Ovary (tissue), 9 donors: ENCODE results near the gene CRIP1. TPM values are rescaled to one million over a fixed set of nuclear protein-coding genes. Genes with fewer than 3 reads are reported as not detected.

ENCODE experiments used
- DNase-seq, 5 donors: peaks; one replicate each; pipeline ENCODE4 v3.0.0-alpha.2; 2019 to 2020
- H3K27ac ChIP-seq, 2 donors: fragments of 200-600 bp; one replicate each; pipeline versions ENCODE4 v1.5.1 to v1.8.0; 2019 to 2022
- H3K27me3 ChIP-seq: fragments of 200-600 bp; one replicate; pipeline ENCODE4 v1.8.0; 2022
- H3K36me3 ChIP-seq: fragments of 200-600 bp; sonication (generic); one replicate; pipeline ENCODE4 v1.5.1; 2019
- H3K4me1 ChIP-seq: one replicate; pipeline ENCODE4 v1.8.1; 2013; ENCODE audit warnings: mild to moderate bottlenecking, moderate library complexity; ENCODE audit not compliant: insufficient read depth
- H3K4me3 ChIP-seq: fragments of 200-600 bp; sonication (generic); one replicate; pipeline ENCODE4 v1.5.1; 2017
- H3K9me3 ChIP-seq, 2 donors: fragments of 200-600 bp in 1 of 2; sonication (generic) in 1 of 2; one replicate each; pipeline versions ENCODE4 v1.5.1 to v1.8.1; 2013 to 2019; ENCODE audit warnings: mild to moderate bottlenecking in 1 of 2, moderate library complexity in 1 of 2
- EP300 ChIP-seq: sonication (generic); formaldehyde crosslinking; IDR thresholded peaks from one replicate; pipeline ENCODE4 v1.6.1; 2017; ENCODE audit warnings: antibody characterized with exemption
- POLR2A ChIP-seq: fragments of 450-650 bp; IDR thresholded peaks from one replicate; pipeline ENCODE4 v1.6.1; 2017; ENCODE audit warnings: antibody characterized with exemption, mild to moderate bottlenecking, moderate library complexity
- WGBS, 3 donors: extraction: QIAGEN DNeasy Blood & Tissue Kit in 1 of 3; methylation state at CpG; one replicate each; pipeline versions ENCODE4 v1.1.5 to v1.1.7; 2013 to 2017; 5-methylcytosine and 5-hydroxymethylcytosine counted together
- intact Hi-C, 4 donors: fragments of 100-400 bp; cut with DNase I; formaldehyde crosslinking; loops; one replicate each; pipeline versions ENCODE4 v1.11.0 to v1.15.1; 2022 to 2023
- polyA plus RNA-seq, 2 donors: library from polyadenylated mRNA; stranded (reverse); fragments of 200-250 nt in 1 of 2; fragments of 350-450 nt in 1 of 2; fragmentation: Illumina TruSeq in 1 of 2; extraction: RNeasy Lipid Tissue Mini Kit (QIAGEN cat#74804) in 1 of 2; gene quantifications; one replicate each; pipeline ENCODE4 v1.2.3, GENCODE V29; 2013 to 2014
- total RNA-seq, 7 donors: library from RNA; depleted of rRNA in 2 of 7; stranded (reverse); fragments of >200 nt in 2 of 7; fragmentation: NEBNext Ultra II Directional in 3 of 7; extraction: Animal tissue kit (Norgen Biotek cat#: 25700) in 3 of 7; gene quantifications; one replicate each; pipeline versions ENCODE4 v1.1.0 to v1.2.4, GENCODE V29; 2016 to 2023
- TF ChIP-seq, protein P1 (sequence below), 3 donors: fragments of 450-650 bp in 2 of 3; fragments of 200-600 bp in 1 of 3; IDR thresholded peaks; one replicate each; pipeline versions ENCODE4 v1.5.1 to v1.8.0; 2016 to 2022; ENCODE audit warnings: antibody characterized with exemption in 3 of 3, mild to moderate bottlenecking in 1 of 3
- donor health status: DM: no; HTN: no; CAD: no; lungs with moderate emphysema.
- donor health status: DM: no; HTN: no; CAD: no.
- donor health status: Bipolar disorder and iron deficiency.
- donor health status: DM: yes; HTN: yes; CAD: no.
- donor health status: DM: no; HTN: no; CAD: no.
- donor health status: DM: yes; HTN: yes; CAD: no.

The CRIP1 gene
- total and polyA plus RNA-seq, 9 donors, result 3.2 to 116 (median 26.4) TPM

DNA sequence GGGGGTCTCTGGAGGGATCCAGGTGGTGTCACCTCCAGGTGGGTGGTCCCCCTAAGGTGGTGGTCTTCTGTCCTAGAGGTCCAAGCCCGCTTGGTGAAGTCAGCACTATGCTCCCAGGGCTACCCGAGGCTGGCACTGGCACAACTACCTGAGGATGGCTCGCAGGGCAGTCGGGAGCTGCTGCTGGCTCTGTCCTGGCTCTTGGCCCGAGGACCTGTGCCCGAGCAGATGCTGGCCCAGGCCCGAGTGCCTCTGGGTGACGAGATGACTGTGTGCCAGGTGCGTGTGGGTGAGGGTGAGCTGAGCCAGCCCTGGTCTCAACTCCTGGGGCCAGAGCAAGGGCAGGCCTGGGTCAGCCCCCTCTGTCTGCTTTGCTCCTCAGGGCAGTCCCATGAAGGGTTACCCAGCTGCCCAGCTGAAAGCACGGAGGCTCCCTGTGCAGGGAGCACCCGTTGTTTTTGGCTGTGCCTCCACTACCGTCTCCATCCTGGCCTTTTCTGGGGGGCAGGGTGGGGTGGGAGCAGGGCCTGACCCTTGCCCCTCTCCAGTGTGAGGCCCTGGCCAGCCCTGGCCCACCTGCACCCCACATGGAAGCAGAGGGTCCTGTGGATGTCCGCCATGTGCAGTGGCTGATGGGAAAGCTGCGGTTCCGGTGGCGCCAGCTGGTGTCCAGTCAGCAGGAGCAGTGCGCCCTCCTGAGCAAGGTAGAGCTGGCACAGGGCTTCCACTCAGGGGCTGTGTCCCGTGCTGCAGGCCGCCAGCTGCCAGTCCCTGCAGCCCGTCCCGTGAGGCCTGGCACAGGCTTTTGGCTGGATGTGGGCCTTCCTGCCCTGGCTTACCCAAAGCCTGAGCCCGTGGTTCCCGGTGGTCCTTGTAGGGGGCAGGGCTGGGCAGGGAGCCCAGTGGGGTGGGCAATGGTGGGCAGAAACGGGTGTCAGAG lies 5.6 kb downstream of the CRIP1 start:
- intact Hi-C loops, result loop anchor here in 2 of 4 donors (5.0 to 10.0 kb wide), 3 partner anchors 35 to 398 kb away; partner anchors contain the start of gene TMEM121 (in 1 of the 2)
- no peak overlapping the region for H3K27ac ChIP-seq
- H3K36me3 ChIP-seq, result no peaks in the 10 kb centered on the region
- no peaks in the 10 kb centered on the region for H3K9me3 ChIP-seq
- H3K27me3 ChIP-seq, result no peaks in the 10 kb centered on the region
- 74 to 81% (median 78%) methylated on average over 21 to 24 of the region's 24 CpGs for WGBS, 3 donors
- DNase-seq, result peak in 4 of 5 donors; percentile 45 to 74 (median 67)
- TF ChIP-seq, protein P1, sequence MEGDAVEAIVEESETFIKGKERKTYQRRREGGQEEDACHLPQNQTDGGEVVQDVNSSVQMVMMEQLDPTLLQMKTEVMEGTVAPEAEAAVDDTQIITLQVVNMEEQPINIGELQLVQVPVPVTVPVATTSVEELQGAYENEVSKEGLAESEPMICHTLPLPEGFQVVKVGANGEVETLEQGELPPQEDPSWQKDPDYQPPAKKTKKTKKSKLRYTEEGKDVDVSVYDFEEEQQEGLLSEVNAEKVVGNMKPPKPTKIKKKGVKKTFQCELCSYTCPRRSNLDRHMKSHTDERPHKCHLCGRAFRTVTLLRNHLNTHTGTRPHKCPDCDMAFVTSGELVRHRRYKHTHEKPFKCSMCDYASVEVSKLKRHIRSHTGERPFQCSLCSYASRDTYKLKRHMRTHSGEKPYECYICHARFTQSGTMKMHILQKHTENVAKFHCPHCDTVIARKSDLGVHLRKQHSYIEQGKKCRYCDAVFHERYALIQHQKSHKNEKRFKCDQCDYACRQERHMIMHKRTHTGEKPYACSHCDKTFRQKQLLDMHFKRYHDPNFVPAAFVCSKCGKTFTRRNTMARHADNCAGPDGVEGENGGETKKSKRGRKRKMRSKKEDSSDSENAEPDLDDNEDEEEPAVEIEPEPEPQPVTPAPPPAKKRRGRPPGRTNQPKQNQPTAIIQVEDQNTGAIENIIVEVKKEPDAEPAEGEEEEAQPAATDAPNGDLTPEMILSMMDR (IDR thresholded peaks at IDR 0.05), result no peak
- TF ChIP-seq POLR2A (no peak), EP300 (no peak)
- no peak overlapping the region for H3K4me3 ChIP-seq
- H3K4me1 ChIP-seq, result peaks cover 2% of the 10 kb centered on the region

DNA sequence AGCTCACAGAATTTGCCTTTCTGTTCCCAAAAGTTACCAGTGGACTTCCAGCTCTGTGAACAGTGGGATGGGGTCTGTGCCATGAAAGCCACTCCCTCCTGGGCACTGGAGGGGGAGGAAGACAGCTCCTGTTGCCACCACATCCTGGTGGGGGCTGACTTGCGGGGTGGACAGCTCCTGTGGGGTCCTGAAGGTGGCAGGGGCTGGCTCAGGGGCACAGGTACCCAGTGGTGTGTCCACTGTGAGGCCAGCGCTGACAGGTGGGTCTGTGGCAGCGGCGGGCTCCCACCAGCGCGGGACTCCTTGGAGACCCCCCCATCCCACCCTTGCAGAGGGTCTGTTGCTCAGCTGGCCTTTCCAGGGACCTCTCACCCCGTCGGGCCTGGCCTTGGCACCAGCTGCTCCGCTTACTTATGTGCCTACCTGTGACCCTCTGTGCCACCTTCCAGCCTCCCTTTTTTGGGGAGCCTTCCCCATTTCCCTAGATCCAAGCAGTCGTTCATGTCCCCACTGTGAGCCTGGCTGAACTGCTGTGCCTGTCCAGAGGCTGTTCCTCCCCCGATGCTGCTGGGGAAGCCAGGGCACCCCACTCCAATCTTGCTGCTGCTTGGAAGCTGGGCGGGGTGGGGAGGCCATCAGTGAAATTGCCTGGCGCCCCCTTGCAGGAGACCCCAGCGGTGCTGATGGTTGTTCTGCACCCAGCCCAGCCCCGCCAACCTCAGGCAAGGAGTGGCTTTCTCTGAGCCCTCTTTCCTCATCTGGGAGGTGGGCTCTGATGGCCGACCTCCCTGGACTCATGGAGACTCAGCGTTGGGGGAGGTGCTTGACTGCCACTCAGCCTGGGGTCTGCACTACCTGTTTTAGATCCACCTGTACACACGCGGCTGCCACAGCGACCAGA lies 6.5 kb downstream of the CRIP1 start:
- TF ChIP-seq EP300, result no peak
- TF ChIP-seq, protein P1 (IDR thresholded peaks at IDR 0.05), result no peak
- TF ChIP-seq POLR2A, result no peak
- intact Hi-C loops, result loop anchor here in 2 of 4 donors (5.0 to 10.0 kb wide), 3 partner anchors 34 to 398 kb away; partner anchors contain the start of gene TMEM121 (in 1 of the 2)
- H3K27ac ChIP-seq, result no peak overlapping the region
- no peaks in the 10 kb centered on the region for H3K36me3 ChIP-seq
- WGBS, 3 donors, result 83 to 92% (median 88%) methylated on average over 20 of the region's 20 CpGs
- H3K27me3 ChIP-seq, result no peaks in the 10 kb centered on the region
- H3K4me1 ChIP-seq, result peaks cover 2% of the 10 kb centered on the region
- peak in 2 of 5 donors; percentile 42 for DNase-seq
- no peak overlapping the region for H3K4me3 ChIP-seq
- no peaks in the 10 kb centered on the region for H3K9me3 ChIP-seq

DNA sequence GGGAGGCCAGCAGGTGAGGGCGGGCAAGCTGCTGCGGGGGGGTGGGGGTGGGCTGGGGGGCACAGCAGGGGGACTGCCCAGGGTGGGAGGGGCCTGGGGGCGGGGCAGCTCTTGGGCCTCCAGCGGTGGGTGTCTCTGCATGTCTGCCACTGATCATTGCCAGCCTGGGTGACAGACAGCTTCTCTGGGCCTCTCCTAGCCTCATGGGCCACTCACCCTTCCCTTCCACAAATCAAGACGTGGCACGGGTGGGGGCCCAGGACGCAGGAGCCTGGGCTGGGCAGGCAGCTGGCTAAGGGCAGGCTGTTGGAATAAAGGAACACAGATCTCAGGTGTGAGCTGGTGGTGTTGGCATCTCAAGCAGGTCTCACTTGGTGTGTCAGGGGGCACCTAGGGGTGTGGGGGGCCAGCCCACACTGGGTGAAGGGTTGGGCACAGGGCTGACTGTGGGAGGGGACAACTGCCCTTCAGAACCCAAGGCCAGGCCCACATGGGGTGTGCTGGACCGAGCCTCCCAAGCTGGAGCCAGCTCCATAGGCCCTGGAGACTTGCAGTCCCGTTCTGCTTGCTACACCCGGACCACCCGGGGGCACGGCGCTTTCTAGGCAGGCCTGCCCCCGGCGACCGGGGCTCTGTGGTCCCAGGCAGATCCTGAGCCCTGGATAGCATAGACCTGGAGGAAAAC lies 7.4 kb downstream of the CRIP1 start:
- intact Hi-C loops, result loop anchor here in 2 of 4 donors (5.0 to 10.0 kb wide), 3 partner anchors 33 to 399 kb away; partner anchors contain the start of gene TMEM121 (in 1 of the 2)
- no peaks in the 10 kb centered on the region for H3K27me3 ChIP-seq
- DNase-seq, result no peak
- no peak overlapping the region for H3K27ac ChIP-seq
- TF ChIP-seq EP300 (no peak), POLR2A (no peak)
- TF ChIP-seq, protein P1 (IDR thresholded peaks at IDR 0.05), result no peak
- H3K9me3 ChIP-seq, result no peaks in the 10 kb centered on the region
- peaks cover 2% of the 10 kb centered on the region for H3K4me1 ChIP-seq
- WGBS, 3 donors, result 87 to 89% (median 87%) methylated on average over 11 to 16 of the region's 16 CpGs
- no peaks in the 10 kb centered on the region for H3K36me3 ChIP-seq
- no peak overlapping the region for H3K4me3 ChIP-seq
